Measurements from ENCODE around the gene IL13RA1.
"Not testable (repeated sequence)": the region's sequence is repeated elsewhere in the genome, so short reads cannot be mapped to it uniquely, and the experiment has no call there.

IL13RA1 gene

DNA sequence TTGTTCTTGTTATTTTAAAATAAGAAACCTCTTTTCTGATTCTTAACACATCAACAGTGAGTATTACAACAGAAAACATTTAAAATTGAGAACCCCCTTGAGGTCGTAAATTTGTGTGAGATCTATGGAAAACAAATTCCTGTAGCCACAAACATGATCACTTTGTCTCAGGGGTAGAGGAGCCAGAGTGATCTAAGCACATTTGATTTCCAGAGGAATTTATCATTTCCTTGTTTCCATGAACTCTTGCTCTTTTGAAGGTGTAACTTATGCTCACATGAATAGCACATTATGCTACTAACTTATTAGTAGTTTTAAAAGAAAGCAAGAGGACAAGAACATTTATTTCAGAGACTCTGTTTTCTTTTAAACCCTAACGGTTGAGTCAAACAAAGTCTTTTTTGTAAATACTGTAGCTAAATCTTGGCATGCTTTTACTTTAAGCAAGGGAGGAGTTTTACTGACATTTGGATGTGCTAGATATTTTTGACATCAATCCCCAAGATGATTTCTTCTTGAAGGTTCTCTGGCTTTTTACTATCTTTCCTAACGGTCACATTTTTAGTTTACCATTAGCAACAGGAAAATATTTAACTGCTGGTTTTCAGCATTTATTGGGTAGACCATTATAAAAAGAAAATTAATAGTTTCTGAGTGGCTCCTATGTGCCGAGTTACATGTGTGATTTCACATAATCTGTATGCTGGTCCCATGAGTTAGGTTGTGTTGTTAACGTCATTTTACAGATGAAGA is 68.3 kb downstream of the IL13RA1 start:
- DNase-seq, result no peak

DNA sequence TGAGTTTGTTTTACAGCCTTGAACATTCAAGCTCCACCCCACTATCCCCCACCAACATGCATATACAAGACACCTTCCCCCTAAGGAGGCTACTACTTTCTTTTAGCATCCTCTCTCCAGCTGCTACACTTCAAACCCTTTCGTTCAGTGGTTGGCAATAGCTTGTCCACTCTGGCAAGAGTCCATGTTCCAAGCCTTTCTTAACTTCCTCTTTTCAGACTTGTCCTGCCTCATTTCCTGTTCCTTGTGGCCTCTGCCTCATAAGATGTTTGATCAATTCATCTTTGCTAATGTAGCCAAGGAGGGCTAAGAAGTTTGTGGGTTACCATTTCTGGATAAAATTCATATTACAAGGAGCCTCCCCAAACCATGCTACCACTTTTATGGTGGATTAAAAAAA is 75.5 kb downstream of the IL13RA1 start:
- DNase-seq, result no peak

GRCh38 chrX:118807151-118808017 is 80.0 kb downstream of the IL13RA1 start:
- DNase-seq, result peak; percentile 31

- DNase-seq, result not testable (repeated sequence)
Observed at GRCh38 chrX:118817257-118817656, 89.9 kb downstream of the IL13RA1 start.

DNA sequence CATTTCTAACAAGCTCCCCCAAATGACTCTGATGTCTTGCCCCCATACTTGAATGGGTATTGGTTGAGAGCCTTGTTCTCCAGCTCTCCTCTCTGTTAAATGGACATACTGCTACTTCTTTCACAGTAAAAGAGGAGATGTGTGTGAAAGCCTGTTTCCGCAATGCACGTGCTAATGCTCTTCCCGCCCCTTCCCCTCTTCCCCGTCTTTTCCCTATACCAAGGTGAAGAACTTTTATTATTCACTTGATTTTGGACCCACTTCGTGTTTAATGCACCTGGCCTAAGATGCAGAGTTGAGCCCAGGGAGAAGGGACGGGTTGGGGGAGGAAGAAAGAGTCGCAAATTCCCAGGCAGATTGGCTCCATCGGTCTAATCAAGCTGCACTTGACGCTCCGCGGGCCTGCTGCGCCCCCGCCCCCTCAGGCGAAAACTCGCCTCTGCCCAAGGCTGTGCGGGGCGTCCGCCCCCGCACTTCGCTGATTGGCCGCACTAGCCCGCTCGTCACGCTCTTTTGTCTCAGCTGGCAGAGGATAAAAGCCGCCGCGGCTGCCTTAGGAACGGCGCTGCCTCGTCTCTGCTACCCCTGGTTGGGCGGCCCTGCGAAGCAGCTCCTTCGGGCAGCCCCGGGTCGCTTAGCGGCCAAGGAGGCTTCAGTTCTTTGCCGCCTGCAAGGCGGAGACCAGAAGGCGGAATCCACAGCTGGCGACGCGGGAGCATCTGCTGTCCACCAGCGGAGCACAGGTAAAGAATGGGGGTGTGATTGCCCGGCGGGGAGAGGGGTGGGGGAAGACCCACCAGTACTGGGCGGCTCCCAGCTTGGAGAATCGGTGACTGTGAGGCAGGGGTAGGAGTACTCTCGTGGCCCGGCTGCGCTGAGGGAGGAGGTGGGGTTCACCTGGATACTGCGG is 96.1 kb downstream of the IL13RA1 start, which contains the start of gene ZCCHC12:
TSS of gene ZCCHC12 (plus strand) at position 562 of the 910 bp plus-strand sequence. CDS start 1,421 bp downstream, outside the sequence.
- DNase-seq, result peak; percentile 39

GRCh38 chrX:118824173-118824730 is 96.8 kb downstream of the IL13RA1 start:
- DNase-seq, result no peak

DNA sequence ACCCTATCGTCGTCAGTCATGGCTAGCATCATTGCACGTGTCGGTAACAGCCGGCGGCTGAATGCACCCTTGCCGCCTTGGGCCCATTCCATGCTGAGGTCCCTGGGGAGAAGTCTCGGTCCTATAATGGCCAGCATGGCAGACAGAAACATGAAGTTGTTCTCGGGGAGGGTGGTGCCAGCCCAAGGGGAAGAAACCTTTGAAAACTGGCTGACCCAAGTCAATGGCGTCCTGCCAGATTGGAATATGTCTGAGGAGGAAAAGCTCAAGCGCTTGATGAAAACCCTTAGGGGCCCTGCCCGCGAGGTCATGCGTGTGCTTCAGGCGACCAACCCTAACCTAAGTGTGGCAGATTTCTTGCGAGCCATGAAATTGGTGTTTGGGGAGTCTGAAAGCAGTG is 97.8 kb downstream of the IL13RA1 start:
- DNase-seq, result no peak

GRCh38 chrX:118839334-118839958 is 112.0 kb downstream of the IL13RA1 start:
- DNase-seq, result peak; percentile 48
